OCI-LY7 (cell line): ENCODE measurements around the gene CCR8.

Experiments
- EZH2phosphoT487 ChIP-seq: fragments of 200-600 bp; sonication (generic); IDR thresholded peaks from 2 replicates; pipeline ENCODE4 v1.6.1; 2018; ENCODE audit warnings: low read depth, borderline replicate concordance, mild to moderate bottlenecking, mixed run types, antibody characterized with exemption, low read length, moderate library complexity, mixed read lengths
- TF ChIP-seq, protein P1 (sequence below): fragments of 200-600 bp; sonication (generic); conservative IDR thresholded peaks from 2 replicates; pipeline ENCODE4 v1.5.1; 2014; ENCODE audit warnings: mild to moderate bottlenecking, antibody characterized with exemption, low read length, moderate library complexity, mixed read lengths

DNA sequence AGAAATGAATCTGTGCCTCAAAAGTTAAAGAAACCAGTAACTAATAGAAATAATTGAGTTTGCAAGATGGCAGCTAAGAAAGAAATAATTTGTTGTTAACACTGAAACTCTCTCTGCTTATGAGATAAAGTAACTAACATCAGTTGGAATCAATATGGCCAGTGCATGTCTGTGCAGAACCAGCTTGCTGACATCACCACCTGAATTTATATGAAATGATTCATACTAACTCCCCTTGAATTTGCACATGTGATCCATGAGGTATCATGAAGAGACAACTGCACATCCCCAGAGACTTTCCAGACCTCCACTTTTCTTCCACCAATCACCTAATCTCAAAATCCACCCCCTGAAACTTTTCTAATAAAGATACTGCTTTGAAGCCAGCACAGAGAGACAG is 43.3 kb downstream of the CCR8 start:
- TF ChIP-seq, protein P1, sequence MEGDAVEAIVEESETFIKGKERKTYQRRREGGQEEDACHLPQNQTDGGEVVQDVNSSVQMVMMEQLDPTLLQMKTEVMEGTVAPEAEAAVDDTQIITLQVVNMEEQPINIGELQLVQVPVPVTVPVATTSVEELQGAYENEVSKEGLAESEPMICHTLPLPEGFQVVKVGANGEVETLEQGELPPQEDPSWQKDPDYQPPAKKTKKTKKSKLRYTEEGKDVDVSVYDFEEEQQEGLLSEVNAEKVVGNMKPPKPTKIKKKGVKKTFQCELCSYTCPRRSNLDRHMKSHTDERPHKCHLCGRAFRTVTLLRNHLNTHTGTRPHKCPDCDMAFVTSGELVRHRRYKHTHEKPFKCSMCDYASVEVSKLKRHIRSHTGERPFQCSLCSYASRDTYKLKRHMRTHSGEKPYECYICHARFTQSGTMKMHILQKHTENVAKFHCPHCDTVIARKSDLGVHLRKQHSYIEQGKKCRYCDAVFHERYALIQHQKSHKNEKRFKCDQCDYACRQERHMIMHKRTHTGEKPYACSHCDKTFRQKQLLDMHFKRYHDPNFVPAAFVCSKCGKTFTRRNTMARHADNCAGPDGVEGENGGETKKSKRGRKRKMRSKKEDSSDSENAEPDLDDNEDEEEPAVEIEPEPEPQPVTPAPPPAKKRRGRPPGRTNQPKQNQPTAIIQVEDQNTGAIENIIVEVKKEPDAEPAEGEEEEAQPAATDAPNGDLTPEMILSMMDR = no peak
- no peak for TF ChIP-seq EZH2phosphoT487
